Esophagus muscularis mucosa (tissue), 4 donors: ENCODE results near the gene PRKAG2.

ENCODE experiments used
- CTCF ChIP-seq, 3 experiments: fragments of 200-600 bp in 2 of 3; fragments of 450-650 bp in 1 of 3; sonication (generic) in 2 of 3; IDR thresholded peaks; one replicate each; pipeline ENCODE4 v1.5.1; 2017 to 2019; ENCODE audit warnings: antibody characterized with exemption in 3 of 3, mild to moderate bottlenecking in 2 of 3, moderate library complexity in 1 of 3
- EP300 ChIP-seq: sonication (generic); formaldehyde crosslinking; IDR thresholded peaks from one replicate; pipeline ENCODE4 v1.6.1; 2017; ENCODE audit warnings: antibody characterized with exemption
- POLR2A ChIP-seq: fragments of 450-650 bp; IDR thresholded peaks from one replicate; pipeline ENCODE4 v1.6.1; 2017; ENCODE audit warnings: antibody characterized with exemption, moderate library complexity, mild to moderate bottlenecking, low read depth
- POLR2AphosphoS5 ChIP-seq, 2 donors: sonication (generic); formaldehyde crosslinking; IDR thresholded peaks; one replicate each; pipeline ENCODE4 v1.6.1; 2017; ENCODE audit warnings: antibody characterized with exemption in 2 of 2

- TF ChIP-seq CTCF (IDR thresholded peaks at IDR 0.05) (no peak), EP300 (no peak), POLR2A (no peak), POLR2AphosphoS5 (IDR thresholded peaks at IDR 0.05) (no peak)
Observed at GRCh38 chr7:151853896-151854719, 22.8 kb downstream of the PRKAG2 start.
